ENCODE measurements around the gene CHM.
"Not testable (repeated sequence)": the region's sequence is repeated elsewhere in the genome, so short reads cannot be mapped to it uniquely, and the experiment has no call there.

CHM gene

GRCh38 chrX:85927740-85928139 is 119.6 kb downstream of the CHM start:
- no peaks in the 10 kb centered on the region for H3K9me3 ChIP-seq (ENCODE audit: control insufficient read depth, low read length)
- no CpG with 5 or more reads among the region's 1 CpG for WGBS, 2 experiments
- H3K4me1 ChIP-seq (ENCODE audit: control insufficient read depth, insufficient read depth, low read length), result no peaks in the 10 kb centered on the region

GRCh38 chrX:85922821-85923220 is 124.5 kb downstream of the CHM start:
- WGBS, 2 experiments, result 90 to 100% methylated on average over 1 to 3 of the region's 3 CpGs
- Histone ChIP-seq H3K27ac (ENCODE audit: insufficient read depth, low read depth, low read length, poor library complexity, severe bottlenecking) (no peak overlapping the region), H3K36me3 (ENCODE audit: control insufficient read depth, insufficient read depth, low read length) (no peaks in the 10 kb centered on the region), H3K4me3 (ENCODE audit: insufficient read depth, low read depth, low read length) (no peak overlapping the region), H3K27me3 (ENCODE audit: control insufficient read depth, insufficient read depth, low read length, poor library complexity, severe bottlenecking) (no peaks in the 10 kb centered on the region), H3K4me1 (ENCODE audit: control insufficient read depth, insufficient read depth, low read length) (no peaks in the 10 kb centered on the region), H3K9me3 (ENCODE audit: control insufficient read depth, low read length) (no peaks in the 10 kb centered on the region)

More at GRCh38 chrX:85927740-85928139, 119.6 kb downstream of the CHM start:
- Histone ChIP-seq H3K27ac (ENCODE audit: insufficient read depth, low read depth, low read length, poor library complexity, severe bottlenecking) (no peak overlapping the region), H3K4me3 (ENCODE audit: insufficient read depth, low read depth, low read length) (no peak overlapping the region), H3K36me3 (ENCODE audit: control insufficient read depth, insufficient read depth, low read length) (no peaks in the 10 kb centered on the region), H3K27me3 (ENCODE audit: control insufficient read depth, insufficient read depth, low read length, poor library complexity, severe bottlenecking) (no peaks in the 10 kb centered on the region)

GRCh38 chrX:85916656-85917280 is 130.6 kb downstream of the CHM start:
- H3K4me1 ChIP-seq (ENCODE audit: control insufficient read depth, insufficient read depth, low read length); H3K27me3 ChIP-seq (ENCODE audit: control insufficient read depth, insufficient read depth, low read length, poor library complexity, severe bottlenecking); H3K36me3 ChIP-seq (ENCODE audit: control insufficient read depth, insufficient read depth, low read length); H3K9me3 ChIP-seq (ENCODE audit: control insufficient read depth, low read length); H3K4me3 ChIP-seq (ENCODE audit: insufficient read depth, low read depth, low read length); H3K27ac ChIP-seq (ENCODE audit: insufficient read depth, low read depth, low read length, poor library complexity, severe bottlenecking): not testable (repeated sequence)
- no CpG with 5 or more reads among the region's 2 CpGs for WGBS, 2 experiments

- WGBS, 2 experiments, result 94 to 96% methylated on average over 6 of the region's 6 CpGs
- no peak overlapping the region for H3K4me3 ChIP-seq (ENCODE audit: insufficient read depth, low read depth, low read length)
- H3K27ac ChIP-seq (ENCODE audit: insufficient read depth, low read depth, low read length, poor library complexity, severe bottlenecking), result no peak overlapping the region
- H3K36me3 ChIP-seq (ENCODE audit: control insufficient read depth, insufficient read depth, low read length), result no peaks in the 10 kb centered on the region
- no peaks in the 10 kb centered on the region for H3K9me3 ChIP-seq (ENCODE audit: control insufficient read depth, low read length)
- H3K27me3 ChIP-seq (ENCODE audit: control insufficient read depth, insufficient read depth, low read length, poor library complexity, severe bottlenecking), result no peaks in the 10 kb centered on the region
- H3K4me1 ChIP-seq (ENCODE audit: control insufficient read depth, insufficient read depth, low read length), result no peaks in the 10 kb centered on the region
Measured at GRCh38 chrX:85914431-85914830, 132.9 kb downstream of the CHM start.

GRCh38 chrX:85907316-85907715 is 140.0 kb downstream of the CHM start:
- no peaks in the 10 kb centered on the region for H3K27me3 ChIP-seq (ENCODE audit: control insufficient read depth, insufficient read depth, low read length, poor library complexity, severe bottlenecking)
- no peak overlapping the region for H3K27ac ChIP-seq (ENCODE audit: insufficient read depth, low read depth, low read length, poor library complexity, severe bottlenecking)
- no peaks in the 10 kb centered on the region for H3K9me3 ChIP-seq (ENCODE audit: control insufficient read depth, low read length)
- no peaks in the 10 kb centered on the region for H3K4me1 ChIP-seq (ENCODE audit: control insufficient read depth, insufficient read depth, low read length)
- H3K36me3 ChIP-seq (ENCODE audit: control insufficient read depth, insufficient read depth, low read length), result no peaks in the 10 kb centered on the region
- H3K4me3 ChIP-seq (ENCODE audit: insufficient read depth, low read depth, low read length), result no peak overlapping the region
- 82 to 100% methylated on average over 1 of the region's 3 CpGs for WGBS, 2 experiments

GRCh38 chrX:85906399-85906798 is 141.0 kb downstream of the CHM start:
- no peaks in the 10 kb centered on the region for H3K9me3 ChIP-seq (ENCODE audit: control insufficient read depth, low read length)
- H3K4me3 ChIP-seq (ENCODE audit: insufficient read depth, low read depth, low read length), result no peak overlapping the region
- no peak overlapping the region for H3K27ac ChIP-seq (ENCODE audit: insufficient read depth, low read depth, low read length, poor library complexity, severe bottlenecking)
- no peaks in the 10 kb centered on the region for H3K4me1 ChIP-seq (ENCODE audit: control insufficient read depth, insufficient read depth, low read length)
- 92 to 96% methylated on average over 2 of the region's 2 CpGs for WGBS, 2 experiments
- H3K36me3 ChIP-seq (ENCODE audit: control insufficient read depth, insufficient read depth, low read length), result no peaks in the 10 kb centered on the region
- H3K27me3 ChIP-seq (ENCODE audit: control insufficient read depth, insufficient read depth, low read length, poor library complexity, severe bottlenecking), result no peaks in the 10 kb centered on the region

DNA sequence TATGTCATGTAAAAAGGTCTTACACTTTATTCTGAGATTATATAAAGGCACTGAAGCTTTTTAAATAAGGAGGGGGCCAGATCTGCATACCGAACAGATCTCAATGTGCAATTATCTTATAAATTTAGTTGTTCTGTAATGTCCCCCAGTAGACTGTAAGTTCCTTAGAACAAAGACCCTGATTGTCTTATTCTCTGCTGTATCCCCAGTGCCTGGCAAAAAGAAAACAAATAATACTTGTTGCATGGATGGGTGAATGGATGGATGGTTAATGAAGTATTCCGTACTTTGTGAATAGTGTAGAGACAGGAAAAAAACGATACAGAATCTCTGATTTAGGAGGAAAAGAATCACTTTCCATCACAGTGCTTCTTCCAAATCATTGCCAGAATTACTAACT is 141.5 kb downstream of the CHM start:
- Histone ChIP-seq H3K4me1 (ENCODE audit: control insufficient read depth, insufficient read depth, low read length) (no peaks in the 10 kb centered on the region), H3K9me3 (ENCODE audit: control insufficient read depth, low read length) (no peaks in the 10 kb centered on the region), H3K27ac (ENCODE audit: insufficient read depth, low read depth, low read length, poor library complexity, severe bottlenecking) (no peak overlapping the region), H3K27me3 (ENCODE audit: control insufficient read depth, insufficient read depth, low read length, poor library complexity, severe bottlenecking) (no peaks in the 10 kb centered on the region), H3K36me3 (ENCODE audit: control insufficient read depth, insufficient read depth, low read length) (no peaks in the 10 kb centered on the region), H3K4me3 (ENCODE audit: insufficient read depth, low read depth, low read length) (no peak overlapping the region)
- 100% methylated on average over 1 of the region's 3 CpGs for WGBS, 2 experiments

- H3K27me3 ChIP-seq (ENCODE audit: control insufficient read depth, insufficient read depth, low read length, poor library complexity, severe bottlenecking), result no peaks in the 10 kb centered on the region
- H3K9me3 ChIP-seq (ENCODE audit: control insufficient read depth, low read length), result no peaks in the 10 kb centered on the region
- WGBS, 2 experiments, result 78 to 90% methylated on average over 3 to 4 of the region's 5 CpGs
- no peak overlapping the region for H3K4me3 ChIP-seq (ENCODE audit: insufficient read depth, low read depth, low read length)
- H3K4me1 ChIP-seq (ENCODE audit: control insufficient read depth, insufficient read depth, low read length), result no peaks in the 10 kb centered on the region
- no peaks in the 10 kb centered on the region for H3K36me3 ChIP-seq (ENCODE audit: control insufficient read depth, insufficient read depth, low read length)
- H3K27ac ChIP-seq (ENCODE audit: insufficient read depth, low read depth, low read length, poor library complexity, severe bottlenecking), result no peak overlapping the region
Measured at GRCh38 chrX:85903692-85904471, 143.5 kb downstream of the CHM start.

DNA sequence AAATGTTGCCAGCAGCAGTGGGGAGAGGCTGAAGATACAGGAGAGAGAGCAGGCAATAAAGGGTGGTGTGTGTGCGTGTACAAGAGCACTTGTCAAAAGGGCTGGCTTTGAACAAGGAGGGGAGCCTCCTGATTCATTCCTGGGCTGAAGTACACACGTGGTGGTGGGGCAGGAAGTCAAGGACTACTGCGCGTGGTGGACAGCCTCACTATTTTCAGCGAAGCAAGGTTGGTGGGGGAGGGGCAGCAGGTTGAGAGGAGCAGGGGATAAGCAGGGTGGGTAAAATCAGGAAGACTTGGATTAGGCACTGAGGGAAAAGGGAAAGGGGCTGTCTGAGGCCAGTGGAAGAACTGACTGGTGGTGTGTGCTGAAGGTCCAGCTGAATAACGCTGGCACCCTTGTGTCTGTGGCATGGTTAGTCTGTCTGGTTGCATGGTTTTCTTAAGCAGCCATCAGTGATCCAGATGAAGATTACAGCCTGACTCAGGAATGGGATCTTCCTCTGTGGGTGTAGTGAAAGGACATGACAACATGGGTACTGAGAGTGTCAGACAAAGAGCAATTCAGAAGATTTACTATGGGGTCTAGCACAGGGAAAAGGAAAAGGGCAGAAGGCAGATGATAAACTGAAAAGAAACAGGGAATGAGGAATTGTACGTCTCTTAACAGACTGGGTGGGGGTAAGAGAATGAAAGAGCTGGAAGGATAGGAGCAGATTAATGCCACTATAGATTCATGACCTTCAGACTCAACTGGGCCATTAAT is 149.8 kb downstream of the CHM start:
- H3K4me1 ChIP-seq (ENCODE audit: control insufficient read depth, insufficient read depth, low read length), result no peaks in the 10 kb centered on the region
- H3K27me3 ChIP-seq (ENCODE audit: control insufficient read depth, insufficient read depth, low read length, poor library complexity, severe bottlenecking), result no peaks in the 10 kb centered on the region
- no peak overlapping the region for H3K4me3 ChIP-seq (ENCODE audit: insufficient read depth, low read depth, low read length)
- WGBS, 2 experiments, result 91 to 93% methylated on average over 7 of the region's 7 CpGs
- H3K9me3 ChIP-seq (ENCODE audit: control insufficient read depth, low read length), result no peaks in the 10 kb centered on the region
- peaks cover 4% of the 10 kb centered on the region for H3K36me3 ChIP-seq (ENCODE audit: control insufficient read depth, insufficient read depth, low read length)
- H3K27ac ChIP-seq (ENCODE audit: insufficient read depth, low read depth, low read length, poor library complexity, severe bottlenecking), result no peak overlapping the region

- Histone ChIP-seq H3K27ac (ENCODE audit: insufficient read depth, low read depth, low read length, poor library complexity, severe bottlenecking) (no peak overlapping the region), H3K9me3 (ENCODE audit: control insufficient read depth, low read length) (no peaks in the 10 kb centered on the region), H3K36me3 (ENCODE audit: control insufficient read depth, insufficient read depth, low read length) (no peaks in the 10 kb centered on the region), H3K27me3 (ENCODE audit: control insufficient read depth, insufficient read depth, low read length, poor library complexity, severe bottlenecking) (no peaks in the 10 kb centered on the region), H3K4me3 (ENCODE audit: insufficient read depth, low read depth, low read length) (no peak overlapping the region), H3K4me1 (ENCODE audit: control insufficient read depth, insufficient read depth, low read length) (no peaks in the 10 kb centered on the region)
- 94 to 100% methylated on average over 4 to 5 of the region's 5 CpGs for WGBS, 2 experiments
Measured at GRCh38 chrX:85882601-85883000, 164.8 kb downstream of the CHM start.

Measured in ectodermal cell (in vitro differentiated cells).